ENCODE measurements around the gene GCN1. TPM values are rescaled to one million over a fixed set of nuclear protein-coding genes. Genes with fewer than 3 reads are reported as not detected.
A peak's percentile ranks its signal among the peaks of the same experiment; 100 is the strongest.

GCN1 gene
- total RNA-seq = 100 to 1,000 TPM in 1 of 4 donors, 10 to 100 TPM in 3; 50.5 to 106 (median 64.3) TPM

- H3K4me1 ChIP-seq = peaks cover 10 to 20% of the 10 kb centered on the region in 2 donors
- peak; percentile 67 to 86 for DNase-seq
- peak; percentile 37 to 85 for TF ChIP-seq POLR2A (IDR thresholded peaks at IDR 0.05)
- peak in 1 of 4 experiments; percentile 25 for TF ChIP-seq CTCF (IDR thresholded peaks at IDR 0.05)
Observed at GRCh38 chr12:120194534-120195395, at the start of gene GCN1. Gene GCN1 (minus strand): TSS chr12:120194715. CDS start chr12:120194697, 18 bp downstream.

GRCh38 chr12:120242971-120243699 is 48.6 kb upstream of the GCN1 start:
- no peak for TF ChIP-seq POLR2A (IDR thresholded peaks at IDR 0.05)
- TF ChIP-seq CTCF (IDR thresholded peaks at IDR 0.05) = no peak
- intact Hi-C loops (cut with DNase I; ENCODE audit: low total_unique reads) = no loop called here
- Histone ChIP-seq H3K9me3 (no peaks in the 10 kb centered on the region), H3K4me1 (peaks cover 0 to 20% of the 10 kb centered on the region in 2 donors), H3K27me3 (no peaks in the 10 kb centered on the region), H3K27ac (peak overlapping the region in 1 of 2 donors; percentile 58), H3K36me3 (no peaks in the 10 kb centered on the region), H3K4me3 (no peak overlapping the region)
- DNase-seq = no peak

More at GRCh38 chr12:120194534-120195395, at the start of gene GCN1:
- no peaks in the 10 kb centered on the region for H3K36me3 ChIP-seq
- intact Hi-C loops (cut with DNase I; ENCODE audit: low total_unique reads) = no loop called here
- H3K9me3 ChIP-seq = no peaks in the 10 kb centered on the region
- no peaks in the 10 kb centered on the region for H3K27me3 ChIP-seq
- H3K27ac ChIP-seq = peak within 1 kb of the TSS; percentile 77 to 80
- H3K4me3 ChIP-seq = peak within 1 kb of the TSS; percentile 75 to 93

GRCh38 chr12:120242275-120242799 is 47.8 kb upstream of the GCN1 start:
- H3K36me3 ChIP-seq = no peaks in the 10 kb centered on the region
- H3K9me3 ChIP-seq = no peaks in the 10 kb centered on the region
- H3K27me3 ChIP-seq = no peaks in the 10 kb centered on the region
- no peak for DNase-seq
- peak overlapping the region in 1 of 2 donors; percentile 58 for H3K27ac ChIP-seq
- intact Hi-C loops (cut with DNase I; ENCODE audit: low total_unique reads) = no loop called here
- peaks cover 0 to 15% of the 10 kb centered on the region in 2 donors for H3K4me1 ChIP-seq
- TF ChIP-seq CTCF (IDR thresholded peaks at IDR 0.05) (no peak), POLR2A (IDR thresholded peaks at IDR 0.05) (no peak)
- no peak overlapping the region for H3K4me3 ChIP-seq

- Histone ChIP-seq H3K9me3 (no peaks in the 10 kb centered on the region), H3K4me1 (peaks cover 0 to 14% of the 10 kb centered on the region in 2 donors), H3K27ac (peak overlapping the region; percentile 39 to 44), H3K27me3 (no peaks in the 10 kb centered on the region), H3K4me3 (no peak overlapping the region), H3K36me3 (no peaks in the 10 kb centered on the region)
- no peak for DNase-seq
- TF ChIP-seq CTCF (IDR thresholded peaks at IDR 0.05) (no peak), POLR2A (IDR thresholded peaks at IDR 0.05) (peak in 1 of 2 donors; percentile 14)
- intact Hi-C loops (cut with DNase I; ENCODE audit: low total_unique reads) = no loop called here
Observed at GRCh38 chr12:120241561-120242274, 47.2 kb upstream of the GCN1 start.
